ENCODE data around the gene ANKRD27.

Gene ANKRD27

DNA sequence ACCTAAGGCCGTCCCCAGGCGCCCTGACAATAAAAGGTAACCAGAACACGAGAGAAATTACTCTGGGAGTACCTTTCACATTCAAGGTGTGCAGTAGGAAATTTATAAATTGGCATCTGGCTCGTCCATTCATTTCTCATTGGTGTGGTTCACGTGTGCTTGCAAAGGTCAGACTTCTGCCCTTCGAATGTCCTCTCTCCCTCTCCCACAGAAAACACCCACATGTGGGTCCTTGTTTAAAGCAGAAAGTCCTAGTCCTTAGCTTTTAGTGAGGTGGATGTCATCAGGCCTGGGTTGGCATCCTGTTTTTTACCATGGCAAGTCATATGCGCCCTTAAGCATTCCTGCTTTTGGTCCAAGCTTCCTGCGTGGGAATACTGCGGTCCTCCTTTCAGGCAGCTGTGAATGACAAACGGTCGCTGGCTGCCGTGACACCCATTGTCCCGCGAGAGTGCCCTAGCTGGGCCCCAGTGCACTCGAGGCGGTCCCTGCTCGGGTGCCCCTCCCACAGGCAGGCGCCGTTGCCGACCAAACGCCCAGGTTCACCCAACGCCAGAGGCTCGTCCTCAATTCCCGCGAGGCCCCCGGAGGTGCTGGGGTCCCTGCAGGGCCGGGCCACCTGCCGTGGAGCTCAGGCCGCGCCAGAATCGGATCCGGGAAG, 16.4 kb upstream of the ANKRD27 start, which contains the start of gene NUDT19:
TSS of gene NUDT19 (plus strand) at position 531 of the 661 bp plus-strand sequence. CDS start 140 bp downstream, outside the sequence.
- peak within 1 kb of the TSS; percentile 64 for H3K27ac ChIP-seq (ENCODE audit: insufficient read depth, low read length, poor library complexity, severe bottlenecking)
- H3K9me3 ChIP-seq (ENCODE audit: control insufficient read depth, low read length): no peaks in the 10 kb centered on the region
- H3K4me1 ChIP-seq (ENCODE audit: control insufficient read depth, insufficient read depth, low read length, poor library complexity, severe bottlenecking): peaks cover 18% of the 10 kb centered on the region
- H3K4me3 ChIP-seq (ENCODE audit: insufficient read depth, low read depth, low read length, poor library complexity, severe bottlenecking): peak within 1 kb of the TSS; percentile 68
- H3K36me3 ChIP-seq (ENCODE audit: control insufficient read depth, insufficient read depth, low read length): no peaks in the 10 kb centered on the region
- H3K27me3 ChIP-seq (replicated peaks; ENCODE audit: control insufficient read depth, insufficient read depth, low read length, poor library complexity, severe bottlenecking): no peaks in the 10 kb centered on the region
- peak; percentile 41 to 48 (median 47) for DNase-seq

- Histone ChIP-seq H3K9me3 (ENCODE audit: control insufficient read depth, low read length) (no peaks in the 10 kb centered on the region), H3K36me3 (ENCODE audit: control insufficient read depth, insufficient read depth, low read length) (no peaks in the 10 kb centered on the region), H3K27me3 (replicated peaks; ENCODE audit: control insufficient read depth, insufficient read depth, low read length, poor library complexity, severe bottlenecking) (no peaks in the 10 kb centered on the region), H3K4me3 (ENCODE audit: insufficient read depth, low read depth, low read length, poor library complexity, severe bottlenecking) (no peak overlapping the region), H3K27ac (ENCODE audit: insufficient read depth, low read length, poor library complexity, severe bottlenecking) (no peak overlapping the region), H3K4me1 (ENCODE audit: control insufficient read depth, insufficient read depth, low read length, poor library complexity, severe bottlenecking) (peaks cover 18% of the 10 kb centered on the region)
- no peak for DNase-seq
Observed at GRCh38 chr19:32688311-32688710, 13.3 kb upstream of the ANKRD27 start.

DNA sequence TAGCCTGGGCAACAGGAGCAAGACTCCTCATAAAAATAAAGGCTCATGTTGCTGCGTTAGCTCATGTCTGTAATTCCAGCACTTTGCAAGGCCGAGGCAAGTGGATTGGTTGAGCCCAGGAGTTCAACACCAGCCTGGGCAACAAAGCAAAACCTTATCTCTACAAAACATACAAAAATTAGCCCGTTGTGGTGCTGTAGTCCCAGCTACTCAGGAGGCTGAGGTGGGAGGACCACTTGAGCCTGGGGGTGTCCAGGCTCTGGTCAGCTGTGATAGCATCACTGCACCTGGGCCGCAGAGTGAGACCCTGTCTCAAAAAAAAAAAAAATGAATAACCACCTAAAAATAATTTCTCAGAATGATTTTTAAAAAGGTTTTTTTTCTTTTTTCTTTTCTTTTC, 12.7 kb upstream of the ANKRD27 start:
- DNase-seq: no peak
- Histone ChIP-seq H3K9me3 (ENCODE audit: control insufficient read depth, low read length) (no peaks in the 10 kb centered on the region), H3K36me3 (ENCODE audit: control insufficient read depth, insufficient read depth, low read length) (no peaks in the 10 kb centered on the region), H3K27ac (ENCODE audit: insufficient read depth, low read length, poor library complexity, severe bottlenecking) (no peak overlapping the region), H3K4me1 (ENCODE audit: control insufficient read depth, insufficient read depth, low read length, poor library complexity, severe bottlenecking) (peaks cover 11% of the 10 kb centered on the region), H3K4me3 (ENCODE audit: insufficient read depth, low read depth, low read length, poor library complexity, severe bottlenecking) (no peak overlapping the region), H3K27me3 (replicated peaks; ENCODE audit: control insufficient read depth, insufficient read depth, low read length, poor library complexity, severe bottlenecking) (no peaks in the 10 kb centered on the region)

DNA sequence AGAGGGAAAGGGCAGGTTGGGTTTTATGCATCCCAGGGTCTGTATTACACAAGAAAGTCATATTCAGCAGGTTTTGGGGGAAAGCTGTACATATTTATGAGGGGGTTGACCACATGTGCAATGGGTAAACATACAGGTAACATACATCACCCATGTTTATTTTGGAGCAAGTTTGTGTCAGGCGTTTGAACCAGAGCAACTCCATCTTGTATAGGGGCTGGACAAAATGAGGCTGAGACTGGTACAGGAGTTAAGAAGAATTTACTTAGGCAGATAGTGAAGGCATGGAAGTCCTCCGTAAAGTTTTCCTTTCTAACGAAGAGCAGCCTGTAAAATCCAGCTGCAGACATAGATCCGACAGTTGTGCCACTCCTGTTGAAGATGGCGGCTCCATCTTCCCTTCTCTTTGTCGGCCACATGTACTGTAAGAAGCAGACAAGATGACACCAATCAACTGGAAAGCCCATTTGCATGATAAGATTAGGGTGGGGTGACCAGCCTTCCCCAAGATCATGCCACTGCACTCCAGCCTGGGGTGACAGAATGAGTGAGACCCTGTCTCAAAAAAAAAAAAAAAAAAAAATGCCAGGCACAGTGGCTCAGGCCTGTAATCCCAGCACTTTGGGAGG, 12.0 kb upstream of the ANKRD27 start:
- Histone ChIP-seq H3K9me3 (ENCODE audit: control insufficient read depth, low read length) (no peaks in the 10 kb centered on the region), H3K36me3 (ENCODE audit: control insufficient read depth, insufficient read depth, low read length) (no peaks in the 10 kb centered on the region), H3K27me3 (replicated peaks; ENCODE audit: control insufficient read depth, insufficient read depth, low read length, poor library complexity, severe bottlenecking) (no peaks in the 10 kb centered on the region), H3K27ac (ENCODE audit: insufficient read depth, low read length, poor library complexity, severe bottlenecking) (no peak overlapping the region), H3K4me1 (ENCODE audit: control insufficient read depth, insufficient read depth, low read length, poor library complexity, severe bottlenecking) (peaks cover 6% of the 10 kb centered on the region), H3K4me3 (ENCODE audit: insufficient read depth, low read depth, low read length, poor library complexity, severe bottlenecking) (no peak overlapping the region)
- DNase-seq: no peak

DNA sequence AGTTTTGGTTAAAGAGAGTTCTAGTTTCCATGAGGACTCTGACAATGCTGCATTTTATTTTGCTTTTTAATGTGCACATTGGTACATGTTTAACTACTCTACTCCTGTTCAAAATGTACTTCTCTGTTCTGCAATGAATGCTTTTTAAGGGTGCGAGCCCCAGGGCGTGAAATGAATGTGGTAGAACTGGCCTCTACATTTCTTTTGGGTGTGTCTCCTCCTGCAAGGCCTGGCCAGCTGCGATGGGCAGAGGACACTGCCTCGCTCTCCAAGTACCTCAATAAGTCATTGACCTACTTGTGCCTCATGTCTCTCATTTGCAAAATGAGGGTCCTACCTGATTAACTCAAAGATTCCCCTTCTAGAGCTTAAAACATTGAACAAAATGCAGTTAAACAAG, 7.3 kb upstream of the ANKRD27 start:
- Histone ChIP-seq H3K27me3 (replicated peaks; ENCODE audit: control insufficient read depth, insufficient read depth, low read length, poor library complexity, severe bottlenecking) (peaks cover 3% of the 10 kb centered on the region), H3K4me3 (ENCODE audit: insufficient read depth, low read depth, low read length, poor library complexity, severe bottlenecking) (no peak overlapping the region), H3K4me1 (ENCODE audit: control insufficient read depth, insufficient read depth, low read length, poor library complexity, severe bottlenecking) (no peaks in the 10 kb centered on the region), H3K36me3 (ENCODE audit: control insufficient read depth, insufficient read depth, low read length) (no peaks in the 10 kb centered on the region), H3K27ac (ENCODE audit: insufficient read depth, low read length, poor library complexity, severe bottlenecking) (no peak overlapping the region), H3K9me3 (ENCODE audit: control insufficient read depth, low read length) (no peaks in the 10 kb centered on the region)
- DNase-seq: no peak

- no peaks in the 10 kb centered on the region for H3K9me3 ChIP-seq (ENCODE audit: control insufficient read depth, low read length)
- H3K4me1 ChIP-seq (ENCODE audit: control insufficient read depth, insufficient read depth, low read length, poor library complexity, severe bottlenecking): peaks cover 4% of the 10 kb centered on the region
- no peak overlapping the region for H3K4me3 ChIP-seq (ENCODE audit: insufficient read depth, low read depth, low read length, poor library complexity, severe bottlenecking)
- no peak overlapping the region for H3K27ac ChIP-seq (ENCODE audit: insufficient read depth, low read length, poor library complexity, severe bottlenecking)
- no peak for DNase-seq
- peaks cover 9% of the 10 kb centered on the region for H3K27me3 ChIP-seq (replicated peaks; ENCODE audit: control insufficient read depth, insufficient read depth, low read length, poor library complexity, severe bottlenecking)
- H3K36me3 ChIP-seq (ENCODE audit: control insufficient read depth, insufficient read depth, low read length): no peaks in the 10 kb centered on the region
Observed at GRCh38 chr19:32680986-32681385, 6.0 kb upstream of the ANKRD27 start.

- Histone ChIP-seq H3K4me3 (ENCODE audit: insufficient read depth, low read depth, low read length, poor library complexity, severe bottlenecking) (no peak overlapping the region), H3K36me3 (ENCODE audit: control insufficient read depth, insufficient read depth, low read length) (no peaks in the 10 kb centered on the region), H3K27ac (ENCODE audit: insufficient read depth, low read length, poor library complexity, severe bottlenecking) (no peak overlapping the region), H3K9me3 (ENCODE audit: control insufficient read depth, low read length) (no peaks in the 10 kb centered on the region), H3K27me3 (replicated peaks; ENCODE audit: control insufficient read depth, insufficient read depth, low read length, poor library complexity, severe bottlenecking) (peaks cover 9% of the 10 kb centered on the region), H3K4me1 (ENCODE audit: control insufficient read depth, insufficient read depth, low read length, poor library complexity, severe bottlenecking) (peaks cover 15% of the 10 kb centered on the region)
- no peak for DNase-seq
Observed at GRCh38 chr19:32677657-32678056, 2.7 kb upstream of the ANKRD27 start.

DNA sequence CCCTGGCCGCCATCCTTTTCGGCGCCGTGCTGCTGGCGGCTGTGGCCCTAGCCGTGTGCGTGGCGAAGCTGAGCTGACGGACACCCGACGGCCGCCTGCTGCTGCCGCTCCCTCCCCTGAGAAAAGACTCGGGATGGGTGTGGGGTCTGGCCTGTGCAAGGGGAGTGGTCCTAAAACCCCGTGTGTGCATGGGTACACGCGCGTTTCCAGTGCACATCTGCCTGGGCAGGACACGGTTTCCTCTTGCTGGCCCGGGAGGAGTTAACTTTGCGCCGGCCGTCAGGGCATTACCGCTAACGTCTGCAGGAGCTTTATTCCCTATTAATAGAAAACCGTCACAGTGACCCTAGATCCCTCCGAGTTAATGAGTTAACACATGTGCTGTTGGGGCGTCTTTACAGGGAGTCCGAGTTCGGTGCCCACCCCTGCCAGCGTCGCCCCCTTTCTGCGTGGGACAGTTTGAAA, 1.9 kb upstream of the ANKRD27 start:
- Histone ChIP-seq H3K9me3 (ENCODE audit: control insufficient read depth, low read length) (no peaks in the 10 kb centered on the region), H3K27ac (ENCODE audit: insufficient read depth, low read length, poor library complexity, severe bottlenecking) (no peak overlapping the region), H3K4me1 (ENCODE audit: control insufficient read depth, insufficient read depth, low read length, poor library complexity, severe bottlenecking) (peaks cover 15% of the 10 kb centered on the region), H3K36me3 (ENCODE audit: control insufficient read depth, insufficient read depth, low read length) (no peaks in the 10 kb centered on the region), H3K4me3 (ENCODE audit: insufficient read depth, low read depth, low read length, poor library complexity, severe bottlenecking) (no peak overlapping the region), H3K27me3 (replicated peaks; ENCODE audit: control insufficient read depth, insufficient read depth, low read length, poor library complexity, severe bottlenecking) (peaks cover 9% of the 10 kb centered on the region)
- DNase-seq: no peak

- Histone ChIP-seq H3K4me3 (ENCODE audit: insufficient read depth, low read depth, low read length, poor library complexity, severe bottlenecking) (peak overlapping the region; percentile 89), H3K9me3 (ENCODE audit: control insufficient read depth, low read length) (no peaks in the 10 kb centered on the region), H3K27ac (ENCODE audit: insufficient read depth, low read length, poor library complexity, severe bottlenecking) (no peak overlapping the region), H3K27me3 (replicated peaks; ENCODE audit: control insufficient read depth, insufficient read depth, low read length, poor library complexity, severe bottlenecking) (peaks cover 9% of the 10 kb centered on the region), H3K36me3 (ENCODE audit: control insufficient read depth, insufficient read depth, low read length) (no peaks in the 10 kb centered on the region), H3K4me1 (ENCODE audit: control insufficient read depth, insufficient read depth, low read length, poor library complexity, severe bottlenecking) (peaks cover 15% of the 10 kb centered on the region)
- no peak for DNase-seq
Observed at GRCh38 chr19:32676186-32676894, 1.4 kb upstream of the ANKRD27 start.

DNA sequence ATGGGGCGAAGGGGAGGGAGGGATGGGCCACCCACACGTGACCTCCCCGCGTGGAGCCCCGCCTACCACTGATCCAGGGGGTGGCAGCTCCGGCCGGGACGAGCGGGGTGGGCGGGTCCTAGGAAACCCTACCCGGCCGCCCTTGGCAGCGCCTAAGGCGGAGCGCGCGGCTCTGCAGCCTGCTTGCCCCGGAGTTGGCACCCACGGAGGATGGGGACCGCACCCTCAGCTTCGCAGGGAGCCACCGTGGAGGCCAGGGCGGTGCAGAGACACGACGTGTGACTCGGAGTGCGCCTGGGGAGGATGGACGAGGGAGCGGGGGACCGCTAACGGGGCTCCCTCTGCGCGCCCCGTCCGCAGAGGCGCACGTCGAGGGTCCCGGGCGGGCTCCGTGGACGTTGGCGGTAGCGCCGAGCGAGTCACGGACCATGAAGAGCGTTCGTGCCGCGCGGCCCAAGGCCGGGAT, 773 bp upstream of the ANKRD27 start, which contains the start of gene RGS9BP:
TSS of gene RGS9BP (plus strand) at position 129 of the 466 bp plus-strand sequence. CDS start 416 bp downstream, outside the sequence.
- no peaks in the 10 kb centered on the region for H3K36me3 ChIP-seq (ENCODE audit: control insufficient read depth, insufficient read depth, low read length)
- H3K4me3 ChIP-seq (ENCODE audit: insufficient read depth, low read depth, low read length, poor library complexity, severe bottlenecking): peak within 1 kb of the TSS; percentile 89
- DNase-seq: peak; percentile 60 to 70 (median 65)
- H3K9me3 ChIP-seq (ENCODE audit: control insufficient read depth, low read length): no peaks in the 10 kb centered on the region
- peaks cover 9% of the 10 kb centered on the region for H3K27me3 ChIP-seq (replicated peaks; ENCODE audit: control insufficient read depth, insufficient read depth, low read length, poor library complexity, severe bottlenecking)
- peaks cover 15% of the 10 kb centered on the region for H3K4me1 ChIP-seq (ENCODE audit: control insufficient read depth, insufficient read depth, low read length, poor library complexity, severe bottlenecking)
- peak within 1 kb of the TSS; percentile 67 for H3K27ac ChIP-seq (ENCODE audit: insufficient read depth, low read length, poor library complexity, severe bottlenecking)
